SK-N-SH treated with all-trans-retinoic acid at 6 μM for 48 hours (cell line): ENCODE measurements around the gene KIF13A.
"Not testable (repeated sequence)": the region's sequence is repeated elsewhere in the genome, so short reads cannot be mapped to it uniquely, and the experiment has no call there.

ENCODE experiments used
- CSDC2 ChIP-seq: fragments of 250-450 bp; sonication (Bioruptor Pico); IDR thresholded peaks from 2 replicates; pipeline ENCODE4 v1.5.0; 2020; ENCODE audit warnings: mild to moderate bottlenecking, moderate library complexity
- ISL1 ChIP-seq: fragments of 250-450 bp; sonication (Bioruptor Pico); IDR thresholded peaks from 2 replicates; pipeline ENCODE4 v2.1.2; 2022; ENCODE audit warnings: mild to moderate bottlenecking, moderate library complexity
- PPARA ChIP-seq: fragments of 250-450 bp; sonication (Bioruptor Pico); IDR thresholded peaks from 2 replicates; pipeline ENCODE4 v1.5.0; 2020; ENCODE audit warnings: mild to moderate bottlenecking, borderline replicate concordance
- RARB ChIP-seq: fragments of 250-450 bp; sonication (Bioruptor Pico); IDR thresholded peaks from 2 replicates; pipeline ENCODE4 v1.8.0; 2021; ENCODE audit warnings: mild to moderate bottlenecking, moderate library complexity
- SNAI2 ChIP-seq: fragments of 250-450 bp; sonication (Bioruptor Pico); IDR thresholded peaks from 2 replicates; pipeline ENCODE4 v1.5.0; 2020; ENCODE audit warnings: mild to moderate bottlenecking, moderate library complexity
- ZFP3 ChIP-seq: fragments of 250-450 bp; sonication (Bioruptor Pico); IDR thresholded peaks from 2 replicates; pipeline ENCODE4 v1.5.0; 2020; ENCODE audit warnings: mild to moderate bottlenecking, moderate library complexity
- ZFP30 ChIP-seq: fragments of 450-650 bp; formaldehyde crosslinking; IDR thresholded peaks from 2 replicates; pipeline ENCODE4 v1.5.0; 2022; ENCODE audit warnings: mild to moderate bottlenecking, moderate library complexity
- TF ChIP-seq, protein P1 (sequence below): fragments of 250-450 bp; sonication (Bioruptor Pico); IDR thresholded peaks from 2 replicates; pipeline ENCODE4 v1.5.1; 2020; ENCODE audit warnings: low read depth, mild to moderate bottlenecking, moderate library complexity
- TF ChIP-seq, protein P2 (sequence below): fragments of 250-450 bp; sonication (Bioruptor Pico); IDR thresholded peaks from 2 replicates; pipeline ENCODE4 v1.8.0; 2020; ENCODE audit warnings: mild to moderate bottlenecking, moderate library complexity, borderline replicate concordance

DNA sequence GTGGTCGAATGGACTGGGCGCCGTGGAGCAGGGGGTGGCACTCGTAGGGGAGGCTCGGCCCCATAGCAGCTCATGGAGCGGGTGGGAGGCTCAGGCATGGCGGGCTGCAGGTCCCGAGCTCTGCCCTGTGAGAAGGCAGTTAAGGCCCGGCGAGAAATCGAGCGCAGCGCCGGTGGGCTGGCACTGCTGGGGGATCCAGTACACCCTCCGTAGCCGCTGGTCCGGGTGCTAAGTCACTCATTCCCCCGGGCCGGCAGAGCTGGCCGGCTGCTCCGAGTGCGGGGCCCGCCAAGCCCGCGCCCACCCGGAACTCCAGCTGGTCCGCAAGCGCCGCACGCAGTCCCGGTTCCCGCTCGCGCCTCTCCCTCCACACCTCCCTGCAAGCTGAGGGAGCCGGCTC is 242.1 kb downstream of the KIF13A start:
- TF ChIP-seq PPARA (CRISPR knock-in tag); ZFP30; RARB (CRISPR knock-in tag); CSDC2; ISL1 (CRISPR knock-in tag); SNAI2 (CRISPR knock-in tag); ZFP3 (CRISPR knock-in tag): not testable (repeated sequence)
- TF ChIP-seq, protein P1, sequence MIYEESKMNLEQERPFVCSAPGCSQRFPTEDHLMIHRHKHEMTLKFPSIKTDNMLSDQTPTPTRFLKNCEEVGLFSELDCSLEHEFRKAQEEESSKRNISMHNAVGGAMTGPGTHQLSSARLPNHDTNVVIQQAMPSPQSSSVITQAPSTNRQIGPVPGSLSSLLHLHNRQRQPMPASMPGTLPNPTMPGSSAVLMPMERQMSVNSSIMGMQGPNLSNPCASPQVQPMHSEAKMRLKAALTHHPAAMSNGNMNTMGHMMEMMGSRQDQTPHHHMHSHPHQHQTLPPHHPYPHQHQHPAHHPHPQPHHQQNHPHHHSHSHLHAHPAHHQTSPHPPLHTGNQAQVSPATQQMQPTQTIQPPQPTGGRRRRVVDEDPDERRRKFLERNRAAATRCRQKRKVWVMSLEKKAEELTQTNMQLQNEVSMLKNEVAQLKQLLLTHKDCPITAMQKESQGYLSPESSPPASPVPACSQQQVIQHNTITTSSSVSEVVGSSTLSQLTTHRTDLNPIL (CRISPR knock-in tag): not testable (repeated sequence)
- TF ChIP-seq, protein P2, sequence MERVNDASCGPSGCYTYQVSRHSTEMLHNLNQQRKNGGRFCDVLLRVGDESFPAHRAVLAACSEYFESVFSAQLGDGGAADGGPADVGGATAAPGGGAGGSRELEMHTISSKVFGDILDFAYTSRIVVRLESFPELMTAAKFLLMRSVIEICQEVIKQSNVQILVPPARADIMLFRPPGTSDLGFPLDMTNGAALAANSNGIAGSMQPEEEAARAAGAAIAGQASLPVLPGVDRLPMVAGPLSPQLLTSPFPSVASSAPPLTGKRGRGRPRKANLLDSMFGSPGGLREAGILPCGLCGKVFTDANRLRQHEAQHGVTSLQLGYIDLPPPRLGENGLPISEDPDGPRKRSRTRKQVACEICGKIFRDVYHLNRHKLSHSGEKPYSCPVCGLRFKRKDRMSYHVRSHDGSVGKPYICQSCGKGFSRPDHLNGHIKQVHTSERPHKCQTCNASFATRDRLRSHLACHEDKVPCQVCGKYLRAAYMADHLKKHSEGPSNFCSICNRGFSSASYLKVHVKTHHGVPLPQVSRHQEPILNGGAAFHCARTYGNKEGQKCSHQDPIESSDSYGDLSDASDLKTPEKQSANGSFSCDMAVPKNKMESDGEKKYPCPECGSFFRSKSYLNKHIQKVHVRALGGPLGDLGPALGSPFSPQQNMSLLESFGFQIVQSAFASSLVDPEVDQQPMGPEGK (CRISPR knock-in tag): not testable (repeated sequence)
